H4 (cell line): Measurements from ENCODE around the gene SIK3. TPM values are rescaled to one million over a fixed set of nuclear protein-coding genes. Genes with fewer than 3 reads are reported as not detected.
"Not testable (repeated sequence)": the region's sequence is repeated elsewhere in the genome, so short reads cannot be mapped to it uniquely, and the experiment has no call there.

Source experiments
- DNase-seq: peaks from one replicate; pipeline ENCODE4 v3.0.0-alpha.2; 2015; ENCODE audit warnings: low spot score
- total RNA-seq: library from RNA; depleted of rRNA; stranded (reverse); fragments of >200 nt; shearing (Covaris generic); gene quantifications from 2 replicates; pipeline ENCODE4 v1.2.3, GENCODE V29; 2014; rRNA removed

The SIK3 gene
- 7.7 and 7.8 TPM in 2 replicates for total RNA-seq

DNA sequence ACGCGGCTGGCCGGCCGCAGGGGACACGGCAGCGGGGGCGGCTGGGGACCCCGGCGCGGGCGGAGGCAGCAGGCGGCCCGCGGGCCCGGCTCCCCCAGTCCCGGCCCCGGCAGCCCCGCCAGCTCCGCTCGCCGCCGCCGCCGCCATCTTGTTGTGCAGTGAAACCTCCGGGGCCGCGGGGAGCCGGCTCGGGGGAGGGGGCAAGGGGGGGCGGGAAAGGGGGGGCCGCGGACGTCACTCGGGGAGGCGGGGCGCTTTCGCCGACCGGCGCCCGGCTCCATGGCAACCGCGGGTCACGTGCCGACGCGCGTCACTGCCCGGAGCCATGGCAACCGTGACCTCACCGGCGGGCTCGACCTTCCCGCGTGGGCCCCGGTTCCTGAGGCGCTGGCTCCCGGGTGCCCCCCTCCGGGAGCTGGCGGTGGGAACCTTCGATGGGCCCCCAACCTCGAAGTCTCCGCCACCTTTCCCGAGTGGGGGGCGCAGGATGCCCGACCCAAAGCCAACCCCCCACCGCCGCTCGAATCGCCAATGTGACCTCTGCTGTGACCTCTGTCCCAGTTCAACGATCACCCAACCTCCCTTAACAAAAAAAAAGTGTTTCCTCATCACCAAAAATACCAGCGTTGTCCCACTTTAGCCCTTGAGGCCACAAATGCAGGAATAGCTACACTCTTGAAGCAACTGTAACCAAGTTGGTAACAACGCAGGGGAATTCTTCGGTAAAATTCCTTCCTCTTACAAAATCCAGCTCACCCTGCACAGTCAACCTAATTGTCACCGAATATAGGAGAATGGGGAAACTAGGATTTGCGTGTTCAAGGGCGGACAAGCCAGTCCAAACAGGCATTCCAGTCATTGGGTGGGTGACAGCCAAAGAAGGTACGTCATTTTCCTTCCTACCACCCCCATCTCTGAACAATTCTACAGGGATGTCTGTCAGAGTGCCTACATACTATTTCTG is at the start of gene SIK3:
Gene SIK3 (minus strand): TSS at position 160 of the 964 bp plus-strand sequence. CDS start 13 bp downstream, at position 147.
- peak; percentile 89 for DNase-seq

DNA sequence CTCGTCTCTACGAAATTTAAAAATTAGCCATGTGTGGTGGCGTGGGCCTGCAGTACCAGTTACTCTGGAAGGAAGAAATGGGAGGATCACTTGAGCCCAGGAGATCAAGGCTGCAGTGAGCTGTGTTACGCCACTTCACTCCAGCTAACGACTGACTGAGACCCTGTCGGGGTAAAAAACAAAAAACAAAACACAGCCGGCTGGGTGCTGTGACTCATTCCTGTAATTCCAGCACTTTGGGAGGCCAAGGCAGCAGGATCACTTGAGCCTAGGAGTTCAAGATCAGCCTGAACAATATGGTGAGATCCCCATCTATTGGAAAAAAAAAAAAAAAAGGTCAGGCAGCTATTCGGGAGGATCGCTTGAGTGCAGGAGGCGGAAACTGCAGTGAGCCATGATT is 48.3 kb upstream of the SIK3 start:
- DNase-seq: no peak

DNA sequence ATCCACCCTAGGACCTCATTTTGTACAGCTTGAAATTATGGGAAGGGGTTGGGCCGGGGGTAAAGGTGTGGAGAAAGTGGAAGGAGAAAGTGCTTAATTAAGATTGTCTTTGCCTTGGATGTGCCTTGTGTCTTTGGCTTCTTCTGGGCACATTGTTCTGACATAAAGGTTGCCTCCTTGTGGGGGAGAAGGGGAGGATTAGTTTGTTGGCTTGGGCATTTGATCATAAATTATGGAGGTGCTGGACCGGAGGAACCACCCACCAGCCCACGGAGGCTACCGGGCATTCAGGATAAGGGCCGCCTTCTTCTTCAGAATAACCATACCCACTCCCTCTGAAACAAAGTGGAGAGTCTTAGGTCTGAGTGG is 47.1 kb upstream of the SIK3 start:
- DNase-seq: peak; percentile 39

DNA sequence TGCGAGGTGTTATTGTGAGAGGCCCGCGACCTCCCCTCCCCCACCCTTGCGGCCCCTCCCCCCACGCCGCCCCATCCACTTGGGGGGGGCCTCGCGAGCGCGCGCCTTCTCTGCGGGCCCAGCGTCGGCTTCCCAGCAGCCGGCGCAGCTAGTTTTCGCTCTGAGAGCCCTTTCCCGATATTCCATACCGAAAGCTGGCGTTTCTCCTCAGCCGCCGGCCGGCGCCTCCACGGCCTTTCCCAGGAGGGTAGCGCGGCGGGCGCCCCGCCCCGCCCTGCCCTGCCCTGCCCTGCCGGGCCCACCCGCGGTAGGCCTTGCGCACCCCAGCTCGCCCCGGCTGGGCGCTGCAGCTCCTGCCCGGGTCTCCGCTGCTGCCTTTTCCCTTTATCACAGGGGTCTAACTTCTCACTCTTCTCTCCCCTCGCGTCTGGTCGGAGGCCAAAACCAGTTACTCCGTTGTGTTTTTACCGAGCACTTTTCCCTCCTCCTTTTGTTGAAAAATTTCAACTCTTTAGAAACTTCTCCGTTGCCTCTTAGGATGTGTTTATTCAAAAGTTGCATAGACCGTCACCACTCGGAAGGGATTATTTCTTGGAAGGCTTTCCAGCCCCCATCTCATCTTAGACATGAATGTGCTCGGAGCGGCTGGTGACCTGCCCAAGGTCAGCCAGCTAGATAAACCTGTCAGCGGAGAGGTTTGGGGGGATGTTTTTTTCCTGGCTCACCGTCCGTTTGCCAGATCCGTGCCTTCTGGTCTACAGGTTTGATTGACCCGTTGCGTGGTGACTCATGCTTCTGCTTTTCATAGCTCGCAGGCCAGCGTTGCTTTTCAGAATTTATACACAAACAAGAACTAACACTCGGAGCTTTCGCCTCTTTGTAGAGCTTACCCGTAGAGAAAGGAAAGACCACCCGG is 46.5 kb upstream of the SIK3 start:
- peak; percentile 32 for DNase-seq

DNA sequence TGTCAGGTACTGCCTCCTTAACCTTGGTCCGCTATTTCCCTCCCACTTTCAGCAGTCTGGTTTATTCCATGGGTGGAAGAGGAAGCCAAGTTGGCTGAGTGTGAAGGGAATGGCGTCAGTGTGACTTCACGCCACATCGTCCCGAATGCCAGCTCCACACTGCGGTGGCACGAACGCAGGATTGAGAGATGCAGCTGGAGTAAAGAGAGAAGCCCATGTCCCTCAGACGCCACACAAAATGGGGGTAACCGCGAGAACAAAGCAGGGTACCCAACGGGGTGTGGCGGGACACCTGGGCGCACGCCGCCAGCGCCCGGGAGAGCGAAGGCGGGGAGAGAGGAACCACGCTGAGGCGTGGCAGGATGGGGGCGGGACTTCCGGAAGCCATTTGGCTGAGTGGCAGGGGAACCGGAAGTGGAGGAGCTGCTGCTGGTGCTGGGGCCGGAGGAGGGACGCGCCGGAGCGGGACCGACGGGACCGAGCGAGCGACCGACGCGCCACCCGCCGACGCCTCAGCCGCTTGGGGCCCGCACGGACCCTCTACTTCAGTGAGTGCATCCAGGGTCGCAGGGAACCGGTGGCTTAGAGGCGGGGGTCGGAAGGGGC is 45.7 kb upstream of the SIK3 start, which contains the start of gene PAFAH1B2:
Gene PAFAH1B2 (plus strand): TSS at position 417 of the 606 bp plus-strand sequence. CDS start 8,161 bp downstream, outside the sequence.
- DNase-seq: peak; percentile 92

DNA sequence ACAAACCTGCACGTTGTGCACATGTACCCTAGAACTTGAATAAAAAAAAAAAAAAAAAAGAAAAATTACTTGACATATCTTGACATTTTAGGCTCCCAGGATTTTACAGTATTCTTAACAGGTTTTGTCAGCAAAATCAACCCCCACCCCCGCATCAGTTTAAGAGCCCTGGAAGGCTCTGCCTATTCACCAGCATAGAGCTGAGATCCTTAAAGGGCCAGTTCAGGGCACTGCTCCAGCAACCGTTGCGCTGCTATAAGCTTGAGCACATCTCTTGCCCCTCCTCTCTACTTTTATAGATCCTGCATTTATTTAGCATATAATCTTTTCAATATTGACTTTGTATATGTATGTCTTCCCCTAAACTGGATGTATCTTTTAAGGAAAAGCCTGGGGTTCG is 45.2 kb upstream of the SIK3 start:
- peak; percentile 16 for DNase-seq

DNA sequence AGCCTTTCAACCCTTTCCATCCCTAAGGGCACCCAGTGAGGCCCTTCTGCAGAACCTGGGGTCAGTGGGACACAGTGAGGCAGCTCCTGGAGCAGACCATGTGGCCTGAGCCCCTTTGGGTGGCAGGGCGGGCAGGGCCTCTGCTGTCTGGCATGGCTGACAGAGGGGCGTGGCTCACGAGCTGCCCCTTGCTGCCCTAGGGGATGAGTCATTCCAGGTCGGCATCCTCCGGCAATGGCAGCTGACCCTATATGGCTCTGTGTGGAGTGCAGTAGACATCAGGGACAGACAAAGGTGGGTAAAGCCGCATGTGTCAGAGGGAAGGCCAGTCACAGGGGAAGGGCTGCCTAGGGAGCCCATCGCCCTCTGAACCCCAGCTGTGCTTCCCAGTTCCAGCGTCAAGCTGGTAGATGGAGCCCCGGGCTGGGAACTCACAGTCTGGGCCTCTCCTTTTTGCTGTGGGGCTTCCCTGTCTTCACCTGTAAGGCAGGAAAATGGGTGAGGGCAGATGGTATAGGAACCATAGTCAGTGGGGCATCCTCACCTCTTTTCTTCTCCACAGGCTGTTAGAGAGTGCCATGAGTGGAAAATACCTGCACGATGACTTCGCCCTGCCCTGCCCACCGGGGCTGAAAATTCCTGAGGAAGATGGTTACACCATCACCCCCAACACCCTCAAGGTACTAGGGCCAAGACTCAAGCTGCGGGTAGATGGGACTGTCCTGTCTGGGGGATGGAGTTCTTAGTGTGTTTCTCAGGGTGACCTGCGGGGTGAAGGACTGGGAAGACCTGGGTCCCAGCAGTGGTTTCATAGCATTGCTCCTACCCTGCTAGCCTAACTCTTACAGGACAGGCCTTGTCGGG is 39.2 kb upstream of the SIK3 start:
- DNase-seq: not testable (repeated sequence)

DNA sequence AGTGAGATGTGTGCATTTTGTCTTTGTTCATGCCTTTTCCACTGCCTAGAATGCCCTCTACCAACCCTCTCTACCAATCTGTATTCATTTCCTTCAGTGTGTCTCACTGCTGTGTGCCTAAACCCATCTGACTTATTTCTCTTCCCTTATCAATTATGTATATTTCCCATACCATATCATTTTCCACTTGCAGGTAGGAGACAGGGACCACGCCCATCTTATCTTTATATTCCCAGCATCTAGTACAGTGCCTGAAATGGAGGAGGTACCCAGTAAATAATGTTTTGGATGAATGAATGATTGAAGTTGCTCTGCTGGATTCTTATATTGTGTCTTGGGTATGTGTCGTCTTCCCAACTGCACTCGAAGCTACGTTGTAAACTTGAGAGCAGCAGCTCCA is 36.8 kb upstream of the SIK3 start:
- not testable (repeated sequence) for DNase-seq

DNA sequence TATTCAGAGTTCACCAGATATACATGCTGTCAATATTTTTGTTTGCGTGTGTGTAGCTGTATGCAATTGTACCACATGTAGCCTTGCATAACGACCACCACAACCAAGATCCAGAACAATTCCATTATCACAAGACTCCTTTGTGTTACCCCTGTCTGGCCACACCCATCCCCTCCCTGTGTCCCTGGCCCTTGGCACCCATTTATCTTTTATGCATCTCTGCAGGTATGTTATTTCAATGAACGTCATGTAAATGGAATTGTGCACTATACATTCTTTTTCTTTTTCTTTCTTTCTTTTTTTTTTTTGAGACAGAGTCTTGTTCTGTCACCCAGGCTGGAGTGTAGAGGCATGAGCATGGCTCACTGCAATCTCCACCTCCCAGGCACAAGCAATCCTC is 36.2 kb upstream of the SIK3 start:
- no peak for DNase-seq

DNA sequence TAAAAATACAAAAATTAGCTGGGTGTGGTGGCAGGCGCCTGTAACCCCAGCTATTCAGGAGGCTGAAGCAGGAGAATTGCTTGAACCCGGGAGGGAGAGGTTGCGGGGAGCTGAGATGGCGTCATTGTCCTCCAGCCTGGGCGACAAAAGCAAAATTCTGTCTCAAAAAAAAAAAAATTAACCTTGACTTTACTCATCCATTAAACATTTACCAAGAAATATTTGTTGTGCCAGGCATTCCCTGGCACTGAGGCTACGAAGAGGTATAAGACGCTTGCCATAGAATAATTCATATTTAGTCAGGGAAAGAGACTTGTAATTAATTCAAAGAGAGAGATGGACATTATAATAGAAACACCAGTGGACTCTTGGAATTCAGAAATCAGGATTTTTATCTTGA is 32.7 kb upstream of the SIK3 start:
- DNase-seq: no peak

DNA sequence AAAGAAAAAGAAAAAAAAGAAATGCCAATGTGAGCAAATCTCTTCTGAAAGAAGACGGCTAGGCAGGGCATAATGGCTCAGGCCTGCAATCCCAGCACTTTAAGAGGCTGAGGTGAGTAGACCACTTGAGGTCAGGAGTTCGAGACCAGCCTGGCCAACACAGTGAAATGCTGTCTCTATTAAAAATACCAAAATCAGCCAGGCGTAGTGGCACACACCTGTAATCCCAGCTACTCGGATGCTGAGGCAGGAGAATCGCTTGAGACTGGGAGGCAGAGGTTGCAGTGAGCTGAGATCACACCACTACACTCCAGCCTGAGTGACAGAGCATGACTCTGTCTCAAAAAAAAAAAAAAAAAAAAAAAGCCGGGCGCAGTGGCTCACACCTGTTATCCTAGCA is 32.2 kb upstream of the SIK3 start:
- not testable (repeated sequence) for DNase-seq

DNA sequence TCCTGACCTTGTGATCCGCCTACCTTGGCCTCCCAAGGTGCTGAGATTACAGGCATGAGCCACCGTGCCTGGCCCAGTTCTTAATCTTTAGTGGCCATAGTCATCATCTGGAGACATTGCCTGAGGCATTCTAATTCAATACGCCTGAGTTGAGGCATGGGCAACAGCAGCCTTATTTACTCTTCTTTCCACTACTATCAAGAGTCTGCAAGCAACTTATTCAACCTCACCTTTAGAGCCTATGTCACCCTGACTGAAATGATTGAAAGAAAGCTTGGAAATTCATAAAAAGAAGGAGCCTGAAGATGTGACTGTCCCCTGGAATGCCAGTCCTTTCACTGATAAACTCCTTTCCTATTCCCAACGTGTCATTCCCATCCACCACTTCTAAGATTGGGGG is 30.1 kb upstream of the SIK3 start:
- no peak for DNase-seq

DNA sequence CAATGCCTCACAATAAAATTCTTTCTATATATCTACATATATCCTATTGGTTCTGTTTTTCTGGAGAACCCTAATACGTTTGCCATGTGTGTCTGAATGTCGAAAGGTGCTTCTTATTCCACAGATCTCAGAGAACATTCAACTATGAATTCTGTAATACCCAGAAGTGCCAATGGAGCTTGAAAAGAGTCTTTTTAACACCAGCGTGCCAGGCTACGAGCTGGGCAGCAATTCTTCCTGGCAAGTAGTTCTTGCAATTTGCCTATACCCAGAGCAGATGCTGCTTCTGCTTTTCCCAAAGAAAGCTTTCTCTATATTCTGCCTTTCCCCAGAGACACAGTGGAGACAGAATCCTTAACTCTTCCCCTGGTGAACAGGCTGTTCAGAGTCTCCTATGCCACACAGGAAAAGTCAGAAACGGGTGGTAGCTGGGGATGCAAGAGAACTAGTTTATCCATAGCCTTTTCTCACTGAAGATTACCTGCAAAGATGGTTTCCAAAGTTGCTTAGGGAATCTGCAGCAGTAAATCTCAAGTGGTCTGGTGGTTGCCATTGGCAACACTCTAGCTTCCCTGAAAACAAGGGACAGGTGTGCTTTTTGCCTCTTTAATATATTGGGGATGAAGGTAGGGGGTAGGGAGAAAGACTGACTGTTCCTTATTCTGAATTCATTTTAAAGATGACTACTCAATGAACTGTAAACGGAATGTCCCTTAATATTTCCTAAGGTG is 29.1 kb upstream of the SIK3 start:
- DNase-seq: no peak

DNA sequence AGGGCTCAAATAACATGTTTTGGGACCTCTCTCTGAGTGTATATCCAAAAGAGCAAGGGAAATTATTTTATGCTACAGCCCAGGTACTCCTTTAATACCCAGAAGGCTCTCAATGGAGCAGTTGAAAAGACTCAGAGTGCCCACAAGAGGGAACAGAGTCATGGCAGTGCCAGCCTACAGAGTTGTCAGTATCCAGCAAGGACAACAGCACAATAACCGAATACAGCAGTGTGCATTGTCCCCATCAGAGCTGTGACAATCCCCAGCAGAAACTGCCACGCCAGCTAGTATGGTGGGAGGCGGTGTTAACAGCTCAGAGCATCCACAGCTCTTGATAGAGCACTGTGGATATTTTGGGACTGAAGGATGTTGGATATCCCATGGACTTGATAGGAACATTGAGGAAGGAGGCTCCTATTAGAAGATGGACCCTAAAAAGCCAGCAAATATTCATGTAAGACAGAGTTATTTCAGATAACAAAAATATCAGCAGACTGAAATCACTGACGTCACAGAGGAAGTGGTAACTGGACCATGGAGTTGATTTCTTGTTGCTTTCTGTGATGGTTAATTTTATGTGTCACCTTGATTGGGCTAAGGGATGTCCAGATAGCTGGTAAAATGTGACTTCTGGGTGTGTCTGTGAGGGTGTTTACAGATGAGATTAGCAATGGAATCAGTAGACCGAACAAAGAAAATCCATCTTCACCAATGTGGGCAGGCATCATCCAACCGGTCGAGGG is 28.2 kb upstream of the SIK3 start:
- no peak for DNase-seq

DNA sequence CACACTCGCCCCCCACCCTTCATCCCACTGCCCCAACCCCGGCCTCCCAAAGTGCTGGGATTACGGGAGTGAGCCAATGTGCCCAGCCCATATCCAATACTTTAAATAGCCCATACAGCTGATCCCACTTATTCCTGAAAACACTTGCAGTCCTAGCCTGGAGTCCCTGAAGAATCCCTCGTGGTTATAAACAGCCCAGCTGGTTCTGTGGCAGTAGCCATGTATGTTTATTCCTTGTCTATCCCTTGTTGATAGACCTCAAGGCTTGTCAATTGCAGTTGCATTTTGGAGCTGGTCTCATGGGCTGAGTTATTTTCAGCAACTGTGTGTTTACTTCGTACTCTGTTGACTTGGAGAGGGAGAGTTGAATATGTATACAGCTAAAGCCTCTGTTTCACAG is 24.3 kb upstream of the SIK3 start:
- no peak for DNase-seq

DNA sequence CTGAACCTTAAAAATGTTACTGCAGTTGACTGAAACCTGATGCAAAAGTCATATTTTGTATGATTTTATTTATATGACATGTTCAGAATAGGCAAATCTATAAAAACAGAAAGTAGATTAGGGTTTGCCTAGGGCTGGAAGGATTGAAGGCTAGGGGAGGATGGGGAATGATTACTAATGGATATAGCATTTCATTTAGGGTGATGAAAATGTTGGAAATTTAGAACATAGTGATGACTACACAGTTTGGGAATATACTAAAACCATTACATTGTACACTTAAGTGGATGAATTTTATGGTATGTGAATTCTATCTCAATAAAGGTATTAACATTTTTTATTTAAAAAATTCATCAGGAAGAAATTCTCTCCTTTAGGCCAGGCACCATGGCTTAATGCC is 22.9 kb upstream of the SIK3 start:
- DNase-seq: no peak

DNA sequence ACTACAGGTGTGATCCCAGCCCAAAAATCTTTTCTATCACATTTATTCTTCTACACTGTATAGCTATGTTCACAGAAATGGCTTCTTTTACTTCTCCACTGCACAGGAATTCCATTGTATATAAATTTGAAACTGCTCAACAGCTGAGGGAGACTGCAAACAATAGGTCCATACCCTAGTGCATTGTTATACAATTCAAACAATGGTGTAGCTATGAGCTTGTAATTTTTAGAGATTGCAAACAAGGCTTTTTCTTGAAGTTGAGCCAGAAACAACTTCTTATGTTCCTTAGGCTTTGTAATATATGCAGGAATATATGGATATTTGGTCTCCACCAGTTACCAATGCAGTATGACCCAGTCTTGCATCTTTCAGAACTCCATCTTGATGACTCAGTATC is 19.5 kb upstream of the SIK3 start:
- no peak for DNase-seq

DNA sequence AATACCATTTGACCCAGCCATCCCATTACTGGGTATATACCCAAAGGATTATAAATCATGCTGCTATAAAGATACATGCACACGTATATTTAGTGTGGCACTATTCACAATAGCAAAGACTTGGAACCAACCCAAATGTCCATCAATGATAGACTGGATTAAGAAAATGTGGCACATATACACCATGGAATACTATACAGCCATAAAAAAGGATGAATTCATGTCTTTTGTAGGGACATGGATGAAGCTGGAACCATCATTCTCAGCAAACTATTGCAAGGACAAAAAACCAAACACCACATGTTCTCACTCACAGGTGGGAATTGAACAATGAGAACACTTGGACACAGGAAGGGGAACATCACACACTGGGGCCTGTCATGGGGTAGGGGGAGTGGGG is 14.7 kb upstream of the SIK3 start:
- DNase-seq: not testable (repeated sequence)

DNA sequence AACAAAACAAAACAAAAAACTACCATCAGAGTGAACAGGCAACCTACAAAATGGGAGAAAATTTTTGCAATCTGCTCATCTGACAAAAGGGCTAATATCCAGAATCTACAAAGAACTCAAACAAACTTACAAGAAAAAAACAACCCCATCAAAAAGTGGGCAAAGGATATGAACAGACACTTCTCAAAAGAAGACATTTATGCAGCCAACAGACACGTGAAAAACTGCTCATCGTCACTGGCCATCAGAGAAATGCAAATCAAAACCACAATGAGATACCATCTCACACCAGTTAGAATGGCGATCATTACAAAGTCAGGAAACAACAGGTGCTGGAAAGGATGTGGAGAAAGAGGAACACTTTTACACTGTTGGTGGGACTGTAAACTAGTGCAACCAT is 14.3 kb upstream of the SIK3 start:
- DNase-seq: not testable (repeated sequence)
